ENCODE measurements around the gene EDN1.

DNA sequence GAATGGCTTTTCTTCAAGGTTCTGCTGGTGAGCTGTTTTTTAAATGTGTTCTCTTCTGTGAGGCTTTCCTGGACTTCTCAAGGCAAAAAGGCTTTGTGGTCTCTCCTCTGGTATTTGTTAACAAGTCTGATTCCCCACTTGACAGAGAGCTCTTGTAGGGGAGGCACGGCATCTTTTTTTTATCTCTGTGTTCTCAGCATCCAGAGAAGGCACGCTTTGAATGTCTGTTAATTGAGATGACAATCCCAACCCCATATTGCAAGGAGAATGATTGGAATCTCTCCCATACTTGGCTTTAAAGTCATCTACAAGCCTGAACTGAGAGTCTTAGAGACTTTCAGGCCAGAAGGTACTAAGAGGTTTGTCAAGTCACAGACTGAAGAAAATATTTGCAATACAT lies 22.6 kb downstream of the EDN1 start:
- TF ChIP-seq CTCF (conservative IDR thresholded peaks at IDR 0.05; ENCODE audit: low read depth, low read length) (no peak), NFE2L2 (IDR thresholded peaks at IDR 0.05; ENCODE audit: low read depth, low read length) (no peak)

All from IMR-90 (cell line).